ENCODE data around the gene TSPAN11.
"Not testable (repeated sequence)": the region's sequence is repeated elsewhere in the genome, so short reads cannot be mapped to it uniquely, and the experiment has no call there.

TSPAN11 gene

GRCh38 chr12:31002999-31003398 is 76.5 kb downstream of the TSPAN11 start:
- DNase-seq (ENCODE audit: low spot score), result no peak

DNA sequence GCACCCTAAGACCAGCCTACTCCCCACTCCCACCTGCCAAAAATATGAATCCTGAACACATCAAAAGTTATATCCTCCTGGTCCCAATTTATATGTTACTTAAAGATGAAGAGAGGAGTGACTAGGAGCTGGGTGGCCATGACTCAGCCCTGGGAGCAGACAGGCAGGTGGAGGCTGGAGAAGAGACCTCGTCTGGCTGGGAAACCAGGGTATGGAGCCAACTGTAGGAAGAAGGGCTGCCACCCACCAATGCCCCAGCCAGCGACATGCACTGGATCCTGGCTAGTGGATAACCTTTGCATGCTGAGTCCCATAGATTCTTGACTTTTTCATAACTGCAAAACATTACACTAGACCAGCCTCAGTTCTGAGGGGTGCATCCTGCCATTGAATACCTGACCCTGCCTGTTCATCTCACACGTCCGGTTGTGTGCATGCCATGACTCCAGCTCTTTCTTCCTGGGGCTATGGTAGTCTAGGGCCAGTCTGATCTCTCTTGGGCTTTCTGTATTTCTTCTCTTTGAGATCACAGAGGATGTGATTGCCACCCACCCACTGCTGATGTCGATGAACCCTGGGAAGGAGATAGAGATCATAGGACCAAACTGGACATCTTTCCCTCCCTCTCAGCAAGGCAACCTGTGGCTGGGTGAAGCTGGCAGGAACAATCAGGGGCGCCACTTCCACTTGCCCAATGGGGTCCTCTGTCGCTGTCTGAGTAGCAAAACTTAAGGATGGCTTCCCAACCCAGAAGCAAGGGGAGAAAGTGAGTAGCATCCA is 77.5 kb downstream of the TSPAN11 start:
- DNase-seq (ENCODE audit: low spot score), result no peak

- DNase-seq (ENCODE audit: low spot score), result no peak
These were observed 78.1 kb downstream of the TSPAN11 start for GRCh38 chr12:31004666-31005065.

DNA sequence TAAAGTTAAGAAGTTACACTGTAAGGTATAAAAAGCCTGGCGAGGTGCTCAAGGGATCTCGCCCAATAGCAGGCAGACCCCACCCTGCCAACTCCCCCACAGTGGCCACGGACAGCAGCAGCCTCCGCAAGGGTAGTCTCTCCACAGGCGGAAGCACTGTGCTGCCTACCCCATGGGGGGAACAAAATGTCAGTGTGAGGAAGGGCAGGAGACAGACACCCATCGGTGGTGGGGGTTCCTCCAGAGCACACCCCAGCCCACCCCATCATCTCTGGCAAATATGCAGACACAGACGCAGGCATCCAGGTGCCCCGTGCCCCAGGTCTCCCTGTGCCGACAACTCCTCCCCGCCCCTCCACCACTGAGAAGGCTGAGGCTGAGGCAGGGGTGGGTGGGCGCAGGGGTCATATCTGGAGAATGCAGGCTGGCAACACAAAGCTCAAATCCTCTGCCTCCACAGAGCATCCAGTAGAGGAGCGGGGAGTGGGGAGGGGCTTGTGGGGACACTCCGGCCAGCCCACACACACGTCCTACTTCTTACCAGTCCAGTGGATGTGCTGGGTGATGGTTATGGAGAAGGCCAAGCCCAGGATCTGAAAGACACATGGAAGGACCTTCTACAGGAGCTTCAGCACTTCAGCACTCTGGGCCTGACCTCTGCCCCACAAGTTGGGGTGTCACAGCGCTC is 78.9 kb downstream of the TSPAN11 start:
- no peak for DNase-seq (ENCODE audit: low spot score)

DNA sequence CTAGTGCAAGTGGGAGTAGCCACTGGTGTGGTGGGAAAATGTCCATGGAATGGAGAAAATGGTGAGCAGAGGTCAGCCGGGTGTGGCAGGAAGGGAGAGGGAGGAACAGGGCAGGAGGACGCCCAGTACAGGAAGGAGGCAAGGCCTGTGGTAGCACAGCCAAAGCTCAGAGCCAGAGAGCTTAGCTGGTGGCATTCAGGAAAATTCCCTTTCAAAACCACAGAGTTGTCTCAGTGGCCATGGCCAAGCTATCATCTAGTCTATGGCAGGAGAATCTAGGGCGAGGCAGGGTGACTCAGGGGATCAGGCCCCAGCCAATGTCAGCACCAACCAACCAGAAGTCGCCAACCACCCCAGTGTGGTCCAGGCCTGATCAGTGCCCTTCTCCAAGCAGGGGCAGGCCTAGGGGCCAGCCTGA is 79.4 kb downstream of the TSPAN11 start:
- no peak for DNase-seq (ENCODE audit: low spot score)

- DNase-seq (ENCODE audit: low spot score), result no peak
These were observed 80.0 kb downstream of the TSPAN11 start for GRCh38 chr12:31006416-31007152.

GRCh38 chr12:31007153-31007495 is 80.6 kb downstream of the TSPAN11 start:
- DNase-seq (ENCODE audit: low spot score), result no peak

- DNase-seq (ENCODE audit: low spot score), result no peak
These were observed 81.2 kb downstream of the TSPAN11 start for GRCh38 chr12:31007636-31008175.

- no peak for DNase-seq (ENCODE audit: low spot score)
These were observed 81.8 kb downstream of the TSPAN11 start for GRCh38 chr12:31008241-31008761.

GRCh38 chr12:31008961-31009840 is 82.7 kb downstream of the TSPAN11 start:
- no peak for DNase-seq (ENCODE audit: low spot score)

DNA sequence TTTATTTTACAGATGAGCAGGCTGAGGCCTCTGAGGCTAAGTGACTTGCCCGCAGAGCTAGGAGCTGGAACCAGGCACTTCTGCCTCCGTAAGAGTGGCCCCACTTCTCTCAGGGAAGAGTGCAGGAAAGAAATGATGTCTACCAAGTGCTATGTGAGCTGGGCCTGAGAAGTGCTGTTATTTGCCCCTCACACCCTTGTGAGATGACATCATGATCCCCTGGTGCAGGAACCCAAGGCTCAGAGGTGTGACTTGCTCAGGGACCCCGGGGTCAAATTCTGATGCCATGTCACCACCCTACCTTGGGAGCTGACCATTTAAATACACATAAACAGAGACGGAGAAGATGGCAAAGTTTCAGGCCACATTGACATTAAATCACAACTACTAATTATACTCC is 83.4 kb downstream of the TSPAN11 start:
- no peak for DNase-seq (ENCODE audit: low spot score)

- no peak for DNase-seq (ENCODE audit: low spot score)
These were observed 84.8 kb downstream of the TSPAN11 start for GRCh38 chr12:31011336-31011735.

- no peak for DNase-seq (ENCODE audit: low spot score)
These were observed 85.4 kb downstream of the TSPAN11 start for GRCh38 chr12:31011746-31012566.

DNA sequence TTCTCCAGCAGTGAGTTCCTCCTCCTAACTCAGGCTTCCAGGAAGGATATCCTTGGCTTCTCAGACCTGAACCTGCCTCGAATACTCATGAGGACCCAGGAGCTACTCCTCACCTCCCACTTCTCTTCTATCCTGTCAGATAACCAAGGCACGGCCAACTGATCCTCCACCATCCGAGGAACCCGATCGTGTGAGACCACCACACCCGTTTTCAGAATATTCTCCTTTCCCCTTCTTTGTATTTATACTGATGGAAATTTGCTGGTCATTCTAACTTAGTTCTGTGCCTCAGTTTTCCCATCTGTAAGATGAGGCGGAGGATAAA is 86.0 kb downstream of the TSPAN11 start:
- not testable (repeated sequence) for DNase-seq (ENCODE audit: low spot score)

DNA sequence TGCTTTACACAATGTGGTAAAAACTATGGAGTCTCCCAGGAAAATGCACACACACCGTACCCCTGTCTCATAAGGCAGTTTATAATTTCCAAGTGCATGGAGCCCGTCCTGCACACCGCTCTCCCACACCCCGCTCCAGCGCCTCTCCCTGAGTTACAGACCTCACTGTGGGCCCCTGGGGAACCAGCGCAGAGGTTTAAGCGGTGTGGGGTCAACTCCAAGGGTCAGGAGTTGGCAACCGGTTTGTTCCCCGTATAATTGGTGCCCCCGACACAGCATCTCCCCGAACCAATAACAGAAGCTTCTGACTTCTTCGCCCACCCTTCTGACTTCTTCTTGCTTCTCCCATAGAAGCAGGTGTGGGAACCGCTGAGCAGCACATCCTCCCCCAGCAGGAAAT is 88.7 kb downstream of the TSPAN11 start:
- no peak for DNase-seq (ENCODE audit: low spot score)

- DNase-seq (ENCODE audit: low spot score), result no peak
These were observed 89.5 kb downstream of the TSPAN11 start for GRCh38 chr12:31016057-31016456.

GRCh38 chr12:31017535-31017934 is 91.0 kb downstream of the TSPAN11 start:
- DNase-seq (ENCODE audit: low spot score), result no peak

DNA sequence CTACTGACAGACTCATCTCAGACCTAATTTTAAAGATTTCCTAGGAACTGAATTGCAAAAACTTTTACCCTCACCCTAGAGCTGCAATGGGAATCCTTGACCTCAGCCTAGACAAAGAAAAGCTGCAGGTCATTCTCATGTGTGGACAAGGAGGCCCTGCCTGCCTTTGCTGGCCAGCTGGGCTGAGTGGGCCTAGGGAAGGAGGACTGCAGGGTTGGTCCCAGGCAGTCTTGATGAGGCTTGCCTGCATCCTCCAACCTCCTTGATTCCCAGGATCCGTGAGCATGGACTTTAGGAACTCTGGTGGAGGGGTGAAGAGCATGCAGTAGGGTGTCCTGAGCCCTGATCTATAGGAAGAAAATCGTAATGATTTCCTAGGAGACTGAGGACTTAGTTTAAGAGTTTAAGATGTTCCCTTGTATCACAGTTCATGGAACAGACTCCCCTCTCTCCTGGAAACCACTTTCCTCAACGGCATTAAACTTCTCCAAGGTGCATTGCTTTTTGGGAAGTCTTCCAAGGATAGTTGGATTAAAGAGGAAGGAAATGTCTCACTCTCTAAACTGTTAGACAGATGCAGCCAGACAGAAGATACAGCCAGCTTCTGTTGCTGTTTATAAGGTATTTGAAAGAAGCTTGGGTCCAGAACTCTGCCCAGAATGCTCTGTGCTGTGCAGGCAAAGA is 91.7 kb downstream of the TSPAN11 start:
- no peak for DNase-seq (ENCODE audit: low spot score)

GRCh38 chr12:31018790-31019505 is 92.4 kb downstream of the TSPAN11 start:
- no peak for DNase-seq (ENCODE audit: low spot score)
